Calu3 (cell line): Measurements from ENCODE around the gene SMAD5. TPM values are rescaled to one million over a fixed set of nuclear protein-coding genes. Genes with fewer than 3 reads are reported as not detected.

Source experiments
- BruUV-seq: library from RNA; stranded (reverse); fragments of 400-500 nt; replicated peaks from 2 replicates; lab custom pipeline; 2021; lab: Mats Ljungman, UMichigan
- CTCF ChIA-PET: fragments of 300-600 bp; sonication (Branson Sonifier 250); formaldehyde crosslinking; loops from one replicate; lab custom pipeline; 2022; ENCODE audit warnings: antibody characterized with exemption; lab: Charles Lee
- DNase-seq: peaks from one replicate; pipeline ENCODE4 v3.0.0; 2022
- H3K27ac Mint-ChIP-seq: one replicate; pipeline ENCODE4 v1.8.0; 2022; ENCODE audit warnings: mixed read lengths; ENCODE audit not compliant: unreplicated experiment
- H3K27me3 Mint-ChIP-seq: one replicate; pipeline ENCODE4 v1.8.0; 2022; ENCODE audit warnings: mixed read lengths; ENCODE audit not compliant: unreplicated experiment
- H3K36me3 Mint-ChIP-seq: one replicate; pipeline ENCODE4 v1.8.0; 2022; ENCODE audit warnings: mild to moderate bottlenecking, moderate library complexity, mixed read lengths; ENCODE audit not compliant: insufficient read depth, unreplicated experiment
- H3K4me1 Mint-ChIP-seq: one replicate; pipeline ENCODE4 v1.8.0; 2022; ENCODE audit warnings: mild to moderate bottlenecking, low read depth, mixed read lengths; ENCODE audit not compliant: unreplicated experiment
- H3K4me3 Mint-ChIP-seq: one replicate; pipeline ENCODE4 v1.8.0; 2022; ENCODE audit warnings: mild to moderate bottlenecking, low read depth, moderate library complexity, mixed read lengths; ENCODE audit not compliant: unreplicated experiment
- H3K9me3 Mint-ChIP-seq: one replicate; pipeline ENCODE4 v1.8.0; 2022; ENCODE audit warnings: low read depth, mixed read lengths; ENCODE audit not compliant: unreplicated experiment
- CTCF ChIP-seq: fragments of 200-600 bp; IDR thresholded peaks from one replicate; pipeline ENCODE4 v1.8.0; 2022; ENCODE audit warnings: antibody characterized with exemption; ENCODE audit not compliant: unreplicated experiment
- intact Hi-C: fragments of 100-400 bp; cut with micrococcal nuclease; formaldehyde crosslinking; loops from one replicate; pipeline ENCODE4 v1.10.0; 2022; ENCODE audit not compliant: unreplicated experiment
- total RNA-seq: library from RNA; stranded (reverse); gene quantifications from 2 replicates; pipeline ENCODE4 v1.2.3, GENCODE V29; 2022

The SMAD5 gene
- total RNA-seq, 1 experiment from 2014 or later = 94.2 TPM

GRCh38 chr5:136108766-136109165 is 23.9 kb upstream of the SMAD5 start:
- intact Hi-C loops = no loop called here
- CTCF ChIA-PET = interaction anchor here (1.4 kb wide), 1 partner anchor 24 kb away, joined by 3 read pairs; the partner anchor contains the start of gene SMAD5
- TF ChIP-seq CTCF = no peak
- Mint-ChIP-seq H3K27ac (no peak overlapping the region), H3K9me3 (peaks cover 2% of the 10 kb centered on the region), H3K36me3 (no peaks in the 10 kb centered on the region), H3K4me1 (peaks cover 13% of the 10 kb centered on the region), H3K27me3 (no peaks in the 10 kb centered on the region), H3K4me3 (no peak overlapping the region)
- DNase-seq = no peak
- no TSS peak for BruUV-seq

GRCh38 chr5:136109453-136110135 is 23.1 kb upstream of the SMAD5 start:
- Mint-ChIP-seq H3K4me1 (peaks cover 13% of the 10 kb centered on the region), H3K36me3 (no peaks in the 10 kb centered on the region), H3K4me3 (no peak overlapping the region), H3K27me3 (no peaks in the 10 kb centered on the region), H3K9me3 (peaks cover 2% of the 10 kb centered on the region), H3K27ac (no peak overlapping the region)
- CTCF ChIA-PET = interaction anchor here (1.0 to 1.4 kb wide), 2 partner anchors 11 to 23 kb away, joined by 3 to 4 read pairs; partner anchors contain the start of gene SMAD5
- no peak for TF ChIP-seq CTCF
- no TSS peak for BruUV-seq
- DNase-seq = no peak
- intact Hi-C loops = no loop called here

- CTCF ChIA-PET = interaction anchor here (1.8 kb wide), 1 partner anchor 10 kb away, joined by 7 read pairs; no protein-coding TSS in a partner anchor
- intact Hi-C loops = no loop called here
- no peaks in the 10 kb centered on the region for H3K4me1 Mint-ChIP-seq
- H3K4me3 Mint-ChIP-seq = no peak overlapping the region
- no peak for DNase-seq
- no peak overlapping the region for H3K27ac Mint-ChIP-seq
- no peak for TF ChIP-seq CTCF
- no peaks in the 10 kb centered on the region for H3K27me3 Mint-ChIP-seq
- peaks cover 2% of the 10 kb centered on the region for H3K9me3 Mint-ChIP-seq
- no TSS peak for BruUV-seq
- H3K36me3 Mint-ChIP-seq = no peaks in the 10 kb centered on the region
Measured at GRCh38 chr5:136113606-136114005, 19.0 kb upstream of the SMAD5 start.

- no peaks in the 10 kb centered on the region for H3K36me3 Mint-ChIP-seq
- no peaks in the 10 kb centered on the region for H3K27me3 Mint-ChIP-seq
- CTCF ChIA-PET = interaction anchor here (1.8 kb wide), 1 partner anchor 9 kb away, joined by 7 read pairs; no protein-coding TSS in a partner anchor
- peaks cover 2% of the 10 kb centered on the region for H3K9me3 Mint-ChIP-seq
- TF ChIP-seq CTCF = no peak
- no peaks in the 10 kb centered on the region for H3K4me1 Mint-ChIP-seq
- intact Hi-C loops = no loop called here
- H3K4me3 Mint-ChIP-seq = no peak overlapping the region
- DNase-seq = no peak
- no TSS peak for BruUV-seq
- no peak overlapping the region for H3K27ac Mint-ChIP-seq
Measured at GRCh38 chr5:136114414-136115125, 18.1 kb upstream of the SMAD5 start.
